ENCODE data around the gene DDX31. TPM values are rescaled to one million over a fixed set of nuclear protein-coding genes. Genes with fewer than 3 reads are reported as not detected.

DDX31 gene
- total and polyA plus RNA-seq, 9 of the 15 experiments (the other 6 are each of a cell fraction or from before 2014, with no cell fraction given), result 11.9 to 24.6 (median 22.2) TPM

GRCh38 chr9:132630811-132631210, 39.0 kb downstream of the DDX31 start:
- Histone ChIP-seq H3K4me2 (ENCODE audit: insufficient read depth, low read length) (no peak overlapping the region), H4K20me1 (replicated peaks; ENCODE audit: control insufficient read depth, insufficient read depth, low read length) (0 out of 2 replicates have a peak, but pooled peaks cover 4% of the 10 kb centered on the region), H3K27me3 (ENCODE audit: control insufficient read depth in 2 of 2, insufficient read depth in 2 of 2, low read length in 2 of 2) (no peaks in the 10 kb centered on the region), H3K79me2 (ENCODE audit: control insufficient read depth, insufficient read depth, low read length) (no peaks in the 10 kb centered on the region), H2AFZ (ENCODE audit: low read depth, low read length) (no peak overlapping the region), H3K36me3 (ENCODE audit: control insufficient read depth, insufficient read depth, low read length) (peaks cover 77% of the 10 kb centered on the region; the same call in 2 of the 3 replicates), H3K9ac (ENCODE audit: insufficient read depth in 1 of 2, low read depth in 2 of 2, low read length in 2 of 2) (no peak overlapping the region), H3K27ac (ENCODE audit: extremely low read depth, low read depth, low read length) (no peak overlapping the region), H3K9me1 (ENCODE audit: control insufficient read depth, insufficient read depth, low read length) (no peaks in the 10 kb centered on the region), H3K9me3 (replicated peaks; ENCODE audit: control insufficient read depth, insufficient read depth, low read depth, low read length) (no peaks in the 10 kb centered on the region), H3K4me3 (no peak overlapping the region), H3K4me1 (replicated peaks in 1 of 2; ENCODE audit: control insufficient read depth in 2 of 2, insufficient read depth in 2 of 2, low read length in 2 of 2) (no peaks in the 10 kb centered on the region)
- FAIRE-seq (no peak), ATAC-seq (no peak), DNase-seq (ENCODE audit: extremely low read depth in 1 of 4, low spot score in 3 of 4) (no peak)
- BruUV-seq (replicated peaks), result no TSS peak
- ChIA-PET POLR2A (no interaction called here), CTCF (ENCODE audit: low intra/inter-chr PET ratio) (no interaction called here)
- in situ Hi-C loops (cut with MboI) (no loop called here), intact Hi-C loops (cut with micrococcal nuclease) (no loop called here)
- 97% methylated on average over 3 of the region's 3 CpGs for WGBS (ENCODE audit: insufficient coverage, low coverage, missing lambda C conversion rate)
- no peak for TF ChIP-seq GTF2B (IDR thresholded peaks at IDR 0.05; ENCODE audit: extremely low read depth, insufficient read length)
- no peak for TF ChIP-seq PRPF4 (IDR thresholded peaks at IDR 0.05; ENCODE audit: insufficient read depth, low read depth, low read length, poor library complexity, severe bottlenecking)
- no peak for TF ChIP-seq ZHX1 (conservative IDR thresholded peaks at IDR 0.05; ENCODE audit: low read length)
- no peak for TF ChIP-seq ZNF707 (CRISPR knock-in tag; conservative IDR thresholded peaks at IDR 0.05)
- no peak for TF ChIP-seq CREB3 (tag; conservative IDR thresholded peaks at IDR 0.05; ENCODE audit: low read depth)
- no peak for TF ChIP-seq ZNF232 (CRISPR knock-in tag; IDR thresholded peaks at IDR 0.05)
- TF ChIP-seq PHF20 (IDR thresholded peaks at IDR 0.05; ENCODE audit: partially characterized antibody), result no peak
- TF ChIP-seq ZNF79 (CRISPR knock-in tag; IDR thresholded peaks at IDR 0.05; ENCODE audit: low read depth), result no peak
- no peak for TF ChIP-seq ZNF584 (CRISPR knock-in tag; IDR thresholded peaks at IDR 0.05; ENCODE audit: low read depth)
- no peak for TF ChIP-seq BMI1 (IDR thresholded peaks at IDR 0.05; ENCODE audit: low read length)
- no peak for TF ChIP-seq MEIS2 (IDR thresholded peaks at IDR 0.05; ENCODE audit: partially characterized antibody)
- no peak for TF ChIP-seq GMEB1 (CRISPR knock-in tag; IDR thresholded peaks at IDR 0.05)
- TF ChIP-seq THRB (CRISPR knock-in tag; conservative IDR thresholded peaks at IDR 0.05), result no peak
- no peak for TF ChIP-seq CREBBP (IDR thresholded peaks at IDR 0.05; ENCODE audit: low read depth, low read length)
- no peak for TF ChIP-seq RBM25 (IDR thresholded peaks at IDR 0.05; ENCODE audit: low read depth, low read length, severe bottlenecking)
- TF ChIP-seq NFIC (IDR thresholded peaks at IDR 0.05), result no peak
